ENCODE data around the gene USP19.

GRCh38 chr3:49122022-49122421, 1.4 kb upstream of the USP19 start:
- TF ChIP-seq POLR2A (IDR thresholded peaks at IDR 0.05; ENCODE audit: low read depth, low read length) (no peak), POLR2AphosphoS5 (IDR thresholded peaks at IDR 0.05; ENCODE audit: low read depth, low read length) (no peak), TAF1 (IDR thresholded peaks at IDR 0.05; ENCODE audit: borderline replicate concordance, low read depth, low read length) (no peak)

All from GM12892 (cell line).